Psoas muscle (tissue), 8 donors: ENCODE results near the gene SYNGR1. TPM values are rescaled to one million over a fixed set of nuclear protein-coding genes. Genes with fewer than 3 reads are reported as not detected.

Experiments used
- ATAC-seq, 4 donors: fragments of 200-7000 bp; cut with Tn5 transposase; one replicate each; pipeline ENCODE4 v1.9.1; 2020; ENCODE audit warnings: moderate library complexity in 3 of 4, mild to moderate bottlenecking in 2 of 4
- DNase-seq, 2 donors: peaks; one replicate each; pipeline ENCODE4 v3.0.0-alpha.2; 2020
- H3K27ac ChIP-seq: fragments of 200-600 bp; one replicate; pipeline ENCODE4 v1.8.0; 2022
- H3K27me3 ChIP-seq, 3 donors: fragments of 200-600 bp in 1 of 3; one replicate each; pipeline versions ENCODE4 v1.6.1 to v1.8.0; 2013 to 2022; ENCODE audit warnings: low read length in 2 of 3, mild to moderate bottlenecking in 2 of 3, moderate library complexity in 1 of 3; ENCODE audit not compliant: insufficient read depth in 3 of 3
- H3K36me3 ChIP-seq, 2 donors: fragments of 200-600 bp in 1 of 2; one replicate each; pipeline versions ENCODE4 v1.6.1 to v1.8.0; 2013 to 2022; ENCODE audit warnings: low read depth in 1 of 2, mild to moderate bottlenecking in 1 of 2, moderate library complexity in 1 of 2; ENCODE audit not compliant: insufficient read depth in 1 of 2
- H3K4me1 ChIP-seq: fragments of 200-600 bp; one replicate; pipeline ENCODE4 v1.8.0; 2022
- H3K4me3 ChIP-seq: fragments of 200-600 bp; one replicate; pipeline ENCODE4 v1.8.0; 2022; ENCODE audit warnings: mild to moderate bottlenecking
- H3K9me3 ChIP-seq: fragments of 200-600 bp; one replicate; pipeline ENCODE4 v1.8.0; 2022
- CTCF ChIP-seq: fragments of 200-600 bp; IDR thresholded peaks from one replicate; pipeline ENCODE4 v1.8.0; 2022; ENCODE audit warnings: antibody characterized with exemption
- WGBS, 3 donors: extraction: QIAGEN DNeasy Blood & Tissue Kit; methylation state at CpG; one replicate each; pipeline versions ENCODE4 v1.1.6 to v1.1.7; 2013; 5-methylcytosine and 5-hydroxymethylcytosine counted together
- intact Hi-C, 2 donors: fragments of 100-400 bp; cut with DNase I; formaldehyde crosslinking; loops; one replicate each; pipeline versions ENCODE4 v1.11.0 to v1.14.2; 2022
- polyA plus RNA-seq, 3 donors: library from polyadenylated mRNA; stranded (reverse); fragments of 200-250 nt; gene quantifications; one replicate each; pipeline ENCODE4 v1.2.3, GENCODE V29; 2013
- total RNA-seq, 4 donors: library from RNA; stranded (reverse); fragmentation: NEBNext Ultra II Directional in 2 of 4; extraction: Animal tissue kit (Norgen Biotek cat#: 25700) in 2 of 4; gene quantifications; one replicate each; pipeline versions ENCODE4 v1.2.1 to v1.2.4, GENCODE V29; 2021 to 2023
- donor health status: healthy with polysubstance abuse.
- donor health status: DM: no; HTN: no; CAD: no; lungs with moderate emphysema.
- donor health status: Bipolar disorder and iron deficiency.
- donor health status: healthy.
- donor health status: DM: yes; HTN: yes; CAD: no.
- donor health status: DM: no; HTN: no; CAD: no.
- donor health status: DM: no; HTN: no; CAD: no.
- donor health status: DM: yes; HTN: yes; CAD: no.

The SYNGR1 gene
- total and polyA plus RNA-seq, 7 donors = 15.3 to 39.9 (median 20.4) TPM

GRCh38 chr22:39434243-39434653 is 84.5 kb downstream of the SYNGR1 start:
- ATAC-seq (peak; percentile 38 to 61 (median 56)), DNase-seq (peak; percentile 64 to 73)
- H3K27ac ChIP-seq = peak overlapping the region; percentile 85

DNA sequence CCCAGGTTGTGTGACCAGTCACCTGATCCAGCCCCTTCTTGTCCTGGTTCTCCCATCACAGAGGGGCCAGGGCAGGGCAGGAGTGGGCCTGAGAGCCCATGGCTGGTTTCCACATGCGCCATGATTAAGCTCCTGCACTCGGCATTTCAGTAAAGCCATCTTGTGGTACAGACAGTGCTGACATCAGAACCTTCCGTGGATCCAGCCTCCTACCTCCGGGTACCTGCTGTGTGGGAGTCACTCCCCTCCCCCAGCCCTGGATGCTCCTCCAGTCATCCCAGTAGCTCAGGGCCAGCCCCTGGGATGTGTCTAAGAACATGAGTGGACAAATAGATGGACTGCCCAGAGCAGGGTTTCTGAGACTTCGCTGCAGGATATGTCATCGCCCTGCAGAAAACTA is 84.9 kb downstream of the SYNGR1 start:
- TF ChIP-seq CTCF = no peak
- no peaks in the 10 kb centered on the region for H3K27me3 ChIP-seq
- intact Hi-C loops = loop anchor here in 1 of 2 donors (5.0 kb wide), 1 partner anchor 37 kb away; the partner anchor contains the start of gene TAB1
- no peak overlapping the region for H3K4me3 ChIP-seq
- H3K4me1 ChIP-seq = peaks cover 39% of the 10 kb centered on the region
- 70 to 77% (median 74%) methylated on average over 6 of the region's 6 CpGs for WGBS, 3 donors
- no peaks in the 10 kb centered on the region for H3K9me3 ChIP-seq
- H3K36me3 ChIP-seq = peaks cover 0 to 16% of the 10 kb centered on the region in 2 donors
- H3K27ac ChIP-seq = peak overlapping the region; percentile 85
- no peak for ATAC-seq
- no peak for DNase-seq

More at GRCh38 chr22:39434243-39434653, 84.5 kb downstream of the SYNGR1 start:
- Histone ChIP-seq H3K27me3 (no peaks in the 10 kb centered on the region), H3K9me3 (no peaks in the 10 kb centered on the region), H3K4me3 (no peak overlapping the region), H3K4me1 (peaks cover 39% of the 10 kb centered on the region), H3K36me3 (peaks cover 0 to 19% of the 10 kb centered on the region in 2 donors)
- intact Hi-C loops = no loop called here
- WGBS, 3 donors = 50 to 60% (median 58%) methylated on average over 18 of the region's 18 CpGs
- no peak for TF ChIP-seq CTCF

Other genes with a start within 250 kb of the SYNGR1 start
- 10 to 100 TPM; 38.0 to 46.8 (median 39.2) TPM for gene CBX7, start 197.3 kb upstream of the SYNGR1 start, total RNA-seq
- gene CBX7, start 197.3 kb upstream of the SYNGR1 start, polyA plus RNA-seq = 10 to 100 TPM; 12.2 to 52.9 (median 30.5) TPM
- gene PDGFB, start 105.0 kb upstream of the SYNGR1 start, total RNA-seq = 10 to 100 TPM in 3 of 4 donors, 1 to 10 TPM in 1; 7.5 to 16.4 (median 14.0) TPM
- 10 to 100 TPM in 1 of 3 donors, 1 to 10 TPM in 2; 5.2 to 10.1 (median 5.8) TPM for gene PDGFB, start 105.0 kb upstream of the SYNGR1 start, polyA plus RNA-seq
- gene RPL3, start 30.4 kb upstream of the SYNGR1 start, total RNA-seq = 100 to 1,000 TPM; 266 to 539 (median 329) TPM
- gene RPL3, start 30.4 kb upstream of the SYNGR1 start, polyA plus RNA-seq = 1,000 to 10,000 TPM in 1 of 3 donors, 100 to 1,000 TPM in 2; 470 to 1,471 (median 727) TPM
- 10 to 100 TPM in 3 of 4 donors, 1 to 10 TPM in 1; 9.7 to 22.1 (median 17.3) TPM for gene TAB1, start 49.8 kb downstream of the SYNGR1 start, total RNA-seq
- gene TAB1, start 49.8 kb downstream of the SYNGR1 start, polyA plus RNA-seq = 10 to 100 TPM; 10.4 to 17.4 (median 12.8) TPM
- gene MGAT3, start 107.0 kb downstream of the SYNGR1 start, total RNA-seq = 1 to 10 TPM; 1.4 to 2.2 (median 1.8) TPM
- under 1 TPM; 0.53 to 0.65 (median 0.56) TPM for gene MGAT3, start 107.0 kb downstream of the SYNGR1 start, polyA plus RNA-seq
- gene MIEF1, start 152.3 kb downstream of the SYNGR1 start, total RNA-seq = 10 to 100 TPM in 2 of 4 donors, 1 to 10 TPM in 2; 8.6 to 18.7 (median 13.3) TPM
- gene MIEF1, start 152.3 kb downstream of the SYNGR1 start, polyA plus RNA-seq = 10 to 100 TPM in 2 of 3 donors, 1 to 10 TPM in 1; 7.4 to 20.9 (median 14.0) TPM
- 100 to 1,000 TPM; 246 to 839 (median 408) TPM for gene ATF4, start 170.6 kb downstream of the SYNGR1 start, total RNA-seq
- gene ATF4, start 170.6 kb downstream of the SYNGR1 start, polyA plus RNA-seq = 1,000 to 10,000 TPM; 1,006 to 1,369 (median 1,295) TPM
- 10 to 100 TPM; 34.0 to 52.6 (median 42.6) TPM for gene RPS19BP1, start 182.8 kb downstream of the SYNGR1 start, total RNA-seq
- 100 to 1,000 TPM; 143 to 313 (median 186) TPM for gene RPS19BP1, start 182.8 kb downstream of the SYNGR1 start, polyA plus RNA-seq
- under 1 TPM in 2 of 4 donors, not detected in 2; 0.04 to 0.06 TPM for gene CACNA1I, start 220.8 kb downstream of the SYNGR1 start, total RNA-seq
- under 1 TPM; 0.01 to 0.14 (median 0.01) TPM for gene CACNA1I, start 220.8 kb downstream of the SYNGR1 start, polyA plus RNA-seq